Stimulated activated CD8-positive, alpha-beta memory T cell treated with anti-CD3 and anti-CD28 coated beads, Interleukin-7, amount 100 ng/mL, for 1 hour (primary cell): ENCODE data around the gene MAD1L1.
A peak's percentile ranks its signal among the peaks of the same experiment; 100 is the strongest.

Experiments used
- DNase-seq, 2 donors: peaks; one replicate each; pipeline ENCODE4 v3.0.0-alpha.2; 2020; ENCODE audit warnings: low read depth in 2 of 2

Gene MAD1L1

GRCh38 chr7:2218444-2218785 lies 14.3 kb downstream of the MAD1L1 start:
- no peak for DNase-seq

- no peak for DNase-seq
Observed at GRCh38 chr7:2217716-2218443, 14.9 kb downstream of the MAD1L1 start.

- no peak for DNase-seq
Observed at GRCh38 chr7:2217206-2217605, 15.5 kb downstream of the MAD1L1 start.

GRCh38 chr7:2215851-2216250 lies 16.9 kb downstream of the MAD1L1 start:
- no peak for DNase-seq

GRCh38 chr7:2214636-2215035 lies 18.1 kb downstream of the MAD1L1 start:
- DNase-seq: no peak

- DNase-seq: no peak
Observed at GRCh38 chr7:2213551-2214215, 19.1 kb downstream of the MAD1L1 start.

- no peak for DNase-seq
Observed at GRCh38 chr7:2212906-2213305, 19.8 kb downstream of the MAD1L1 start.

GRCh38 chr7:2211926-2212325 lies 20.8 kb downstream of the MAD1L1 start:
- no peak for DNase-seq

GRCh38 chr7:2211259-2211880 lies 21.4 kb downstream of the MAD1L1 start:
- DNase-seq: no peak

GRCh38 chr7:2210551-2211258 lies 22.0 kb downstream of the MAD1L1 start:
- DNase-seq: no peak

GRCh38 chr7:2209961-2210323 lies 22.8 kb downstream of the MAD1L1 start:
- DNase-seq: no peak

- peak; percentile 5 for DNase-seq
Observed at GRCh38 chr7:2209146-2209960, 23.4 kb downstream of the MAD1L1 start.

GRCh38 chr7:2208712-2209111 lies 24.0 kb downstream of the MAD1L1 start:
- DNase-seq: no peak

GRCh38 chr7:2205036-2205780 lies 27.5 kb downstream of the MAD1L1 start:
- no peak for DNase-seq

GRCh38 chr7:2204446-2204845 lies 28.3 kb downstream of the MAD1L1 start:
- no peak for DNase-seq

GRCh38 chr7:2203766-2204300 lies 28.9 kb downstream of the MAD1L1 start:
- no peak for DNase-seq

- no peak for DNase-seq
Observed at GRCh38 chr7:2202901-2203765, 29.6 kb downstream of the MAD1L1 start.

GRCh38 chr7:2202361-2202761 lies 30.4 kb downstream of the MAD1L1 start:
- no peak for DNase-seq

GRCh38 chr7:2201686-2202360 lies 30.9 kb downstream of the MAD1L1 start:
- DNase-seq: no peak
